Mesenchymal stem cell (in vitro differentiated cells and primary cell): ENCODE measurements around the gene EXD2.
A peak's percentile ranks its signal among the peaks of the same experiment; 100 is the strongest.

Experiments used
- DNase-seq: peaks from one replicate; pipeline ENCODE4 v3.0.0-alpha.2; 2013
- H2AFZ ChIP-seq: one replicate; pipeline ENCODE4 v1.6.1; 2013; ENCODE audit warnings: low read depth, mild to moderate bottlenecking, control low read depth, inconsistent platforms, low read length, moderate library complexity
- H2AK5ac ChIP-seq: 2 replicates; pipeline ENCODE4 v1.6.1; 2013; ENCODE audit warnings: low read length, moderate library complexity, mild to moderate bottlenecking, inconsistent platforms; ENCODE audit not compliant: severe bottlenecking
- H2BK120ac ChIP-seq: one replicate; pipeline ENCODE4 v1.6.1; 2013; ENCODE audit warnings: low read depth, mild to moderate bottlenecking, inconsistent platforms, low read length, moderate library complexity
- H2BK12ac ChIP-seq, 2 experiments: one replicate each; pipeline ENCODE4 v1.6.1; 2013; ENCODE audit warnings: inconsistent platforms in 2 of 2, low read length in 2 of 2, mild to moderate bottlenecking in 2 of 2, moderate library complexity in 2 of 2, control low read depth in 1 of 2
- H2BK15ac ChIP-seq: one replicate; pipeline ENCODE4 v1.6.1; 2013; ENCODE audit warnings: mild to moderate bottlenecking, low read depth, inconsistent platforms; ENCODE audit not compliant: poor library complexity, severe bottlenecking
- H2BK5ac ChIP-seq: 2 replicates; pipeline ENCODE4 v1.6.1; 2013; ENCODE audit warnings: low read depth, mild to moderate bottlenecking, low read length, control low read depth, inconsistent platforms; ENCODE audit not compliant: poor library complexity, severe bottlenecking
- H3K14ac ChIP-seq, 2 experiments: one replicate each; pipeline ENCODE4 v1.6.1; 2013; ENCODE audit warnings: inconsistent platforms in 2 of 2, low read length in 2 of 2, control low read depth in 1 of 2, mild to moderate bottlenecking in 1 of 2, moderate library complexity in 1 of 2
- H3K18ac ChIP-seq, 2 experiments: one replicate each; pipeline ENCODE4 v1.6.1; 2013; ENCODE audit warnings: inconsistent platforms in 2 of 2, low read length in 2 of 2, control low read depth in 1 of 2, low read depth in 1 of 2, mild to moderate bottlenecking in 1 of 2
- H3K23ac ChIP-seq, 2 experiments: one replicate each; pipeline ENCODE4 v1.6.1; 2013; ENCODE audit warnings: inconsistent platforms in 2 of 2, low read length in 2 of 2, mild to moderate bottlenecking in 2 of 2, moderate library complexity in 2 of 2, control low read depth in 1 of 2
- H3K27ac ChIP-seq: 2 replicates; pipeline ENCODE4 v1.5.1; 2013; ENCODE audit warnings: mild to moderate bottlenecking, moderate library complexity, low read length, control low read depth, inconsistent platforms; ENCODE audit not compliant: poor library complexity, severe bottlenecking
- H3K27me3 ChIP-seq, 2 experiments: 2 replicates each; pipeline versions ENCODE4 v1.6.1 to v1.7.0; 2013; ENCODE audit warnings: low read length in 2 of 2, mild to moderate bottlenecking in 2 of 2, moderate library complexity in 2 of 2, control low read depth in 1 of 2, inconsistent platforms in 1 of 2; ENCODE audit not compliant: control insufficient read depth in 1 of 2, insufficient read depth in 1 of 2
- H3K36me3 ChIP-seq, 2 experiments: 2 replicates each; pipeline versions ENCODE4 v1.6.1 to v1.7.0; 2013; ENCODE audit warnings: low read length in 2 of 2, control low read depth in 1 of 2, inconsistent platforms in 1 of 2, low read depth in 1 of 2, mild to moderate bottlenecking in 1 of 2; ENCODE audit not compliant: insufficient read depth in 2 of 2, control insufficient read depth in 1 of 2
- H3K4ac ChIP-seq, 2 experiments: one replicate each; pipeline ENCODE4 v1.6.1; 2013; ENCODE audit warnings: inconsistent platforms in 2 of 2, low read length in 2 of 2, mild to moderate bottlenecking in 2 of 2, moderate library complexity in 2 of 2, control low read depth in 1 of 2, low read depth in 1 of 2
- H3K4me1 ChIP-seq: 2 replicates; pipeline ENCODE4 v1.6.1; 2013; ENCODE audit warnings: low read depth, low read length, control low read depth; ENCODE audit not compliant: control insufficient read depth, insufficient read depth
- H3K4me2 ChIP-seq: 2 replicates; pipeline ENCODE4 v1.6.1; 2013; ENCODE audit warnings: low read length, mild to moderate bottlenecking, inconsistent platforms; ENCODE audit not compliant: poor library complexity, severe bottlenecking
- H3K4me3 ChIP-seq, 2 experiments: 2 replicates each; pipeline versions ENCODE4 v1.5.1 to v1.7.0; 2013; ENCODE audit warnings: low read length in 2 of 2, mild to moderate bottlenecking in 2 of 2, control low read depth in 1 of 2, low read depth in 1 of 2; ENCODE audit not compliant: insufficient read depth in 1 of 2
- H3K79me1 ChIP-seq: replicated peaks from 2 replicates; pipeline ENCODE4 v1.6.1; 2013; ENCODE audit warnings: mild to moderate bottlenecking, control low read depth, low read length, inconsistent platforms; ENCODE audit not compliant: poor library complexity, severe bottlenecking
- H3K9ac ChIP-seq: 2 replicates; pipeline ENCODE4 v1.7.0; 2013; ENCODE audit warnings: mild to moderate bottlenecking, low read length, moderate library complexity
- H3K9me3 ChIP-seq: 2 replicates; pipeline ENCODE4 v1.7.0; 2013; ENCODE audit warnings: mild to moderate bottlenecking, low read length; ENCODE audit not compliant: control insufficient read depth
- H4K8ac ChIP-seq: one replicate; pipeline ENCODE4 v1.6.1; 2013; ENCODE audit warnings: inconsistent platforms, mild to moderate bottlenecking, low read length, moderate library complexity
- H4K91ac ChIP-seq: one replicate; pipeline ENCODE4 v1.6.1; 2013; ENCODE audit warnings: mild to moderate bottlenecking, low read length, inconsistent platforms
- WGBS: methylation state at CpG from one replicate; pipeline ENCODE4 v1.1.7; 2013; ENCODE audit warnings: mixed read lengths; 5-methylcytosine and 5-hydroxymethylcytosine counted together

The EXD2 gene

DNA sequence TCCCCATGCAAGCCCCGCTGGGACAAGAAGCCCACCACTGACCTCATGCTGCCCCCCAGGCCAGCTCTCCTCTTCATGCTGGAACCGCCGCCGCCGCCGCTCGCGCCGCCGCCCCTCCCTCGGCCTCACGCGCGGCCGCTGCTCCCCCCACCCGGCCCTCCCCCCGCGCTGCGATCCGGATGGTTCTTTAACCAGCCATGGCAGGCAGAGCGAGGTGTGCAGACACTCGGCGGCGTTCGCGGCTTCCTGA lies 38.5 kb upstream of the EXD2 start, which contains the start of gene DCAF5:
TSS of gene DCAF5 (minus strand) at position 218 of the 250 bp plus-strand sequence. CDS start at position 77, 141 bp downstream.
- peak within 1 kb of the TSS; percentile 97 for H3K27ac ChIP-seq
- peak within 1 kb of the TSS; percentile 86 for H2BK120ac ChIP-seq
- peak within 1 kb of the TSS; percentile 93 for H2AK5ac ChIP-seq
- 2% methylated on average over 19 of the region's 26 CpGs for whole genome bisulfite sequencing
- peak within 1 kb of the TSS; percentile 0 for H2AFZ ChIP-seq
- H3K79me1 ChIP-seq, result peaks cover 1% of the 10 kb centered on the region
- peak within 1 kb of the TSS; percentile 96 for H3K9ac ChIP-seq
- H3K27me3 ChIP-seq, result no peaks in the 10 kb centered on the region
- peak within 1 kb of the TSS; percentile 66 to 83 for H2BK12ac ChIP-seq
- H4K8ac ChIP-seq, result peak within 1 kb of the TSS; percentile 96
- peak within 1 kb of the TSS; percentile 81 to 92 for H3K14ac ChIP-seq
- peak within 1 kb of the TSS; percentile 92 to 98 for H3K4ac ChIP-seq
- peak within 1 kb of the TSS; percentile 89 for H4K91ac ChIP-seq
- peaks cover 5% of the 10 kb centered on the region for H3K4me1 ChIP-seq
- peak within 1 kb of the TSS; percentile 91 to 97 for H3K18ac ChIP-seq
- H2BK15ac ChIP-seq, result peak within 1 kb of the TSS; percentile 94
- H3K4me2 ChIP-seq, result peak within 1 kb of the TSS; percentile 63
- H3K4me3 ChIP-seq, result peak within 1 kb of the TSS; percentile 86 to 93
- no peak for DNase-seq
- peak within 1 kb of the TSS; percentile 92 for H2BK5ac ChIP-seq
- H3K9me3 ChIP-seq, result no peaks in the 10 kb centered on the region
- peak within 1 kb of the TSS in 1 of 2 experiments; percentile 87 for H3K23ac ChIP-seq
- peaks cover 0 to 7% of the 10 kb centered on the region in 2 experiments for H3K36me3 ChIP-seq

DNA sequence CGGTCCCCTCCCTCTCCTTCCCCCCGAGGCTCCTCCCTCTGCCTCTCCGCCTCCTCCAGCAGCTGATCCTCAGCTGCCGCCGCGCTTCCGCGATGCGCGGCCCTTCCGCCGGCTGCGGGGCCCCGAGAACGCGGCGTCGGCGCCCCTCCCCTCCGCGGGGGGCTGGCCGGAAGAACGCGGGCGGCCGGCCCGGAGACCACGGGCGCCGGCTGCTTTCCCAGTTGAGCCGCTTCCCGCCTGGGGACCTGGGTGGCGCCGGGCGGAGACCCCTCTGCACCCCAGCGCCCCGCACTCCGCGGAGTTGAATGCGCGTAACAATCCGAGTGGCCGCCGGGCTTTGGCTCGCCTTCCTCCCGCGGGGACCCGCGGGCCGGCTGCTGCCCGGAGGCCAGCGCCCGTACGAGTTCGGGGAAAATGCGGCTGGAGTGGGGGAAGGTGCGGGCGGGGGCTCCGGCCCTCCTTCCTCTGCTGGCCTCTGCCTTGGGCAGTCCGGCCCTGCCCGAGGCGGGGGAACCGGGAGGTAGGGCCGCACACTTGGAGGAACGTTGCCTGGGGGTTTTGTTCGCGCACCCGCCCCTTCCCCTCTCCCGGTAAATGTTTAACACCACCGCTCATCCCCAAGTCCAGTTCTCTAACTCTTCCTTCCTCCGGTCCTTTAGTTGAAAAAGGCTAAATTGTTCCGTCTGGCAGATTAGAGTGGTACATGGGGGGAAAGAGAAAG lies 38.0 kb upstream of the EXD2 start:
- WGBS, result 0% methylated on average over 33 of the region's 72 CpGs
- peak overlapping the region; percentile 75 to 79 for H3K18ac ChIP-seq
- peaks cover 1% of the 10 kb centered on the region for H3K79me1 ChIP-seq
- H3K9ac ChIP-seq, result peak overlapping the region; percentile 89
- no peaks in the 10 kb centered on the region for H3K9me3 ChIP-seq
- H4K91ac ChIP-seq, result peak overlapping the region; percentile 52
- DNase-seq, result peak; percentile 96
- H2BK5ac ChIP-seq, result peak overlapping the region; percentile 21
- H3K4ac ChIP-seq, result peak overlapping the region in 1 of 2 experiments; percentile 47
- H3K27ac ChIP-seq, result peak overlapping the region; percentile 76
- peak overlapping the region; percentile 86 for H2BK120ac ChIP-seq
- H3K14ac ChIP-seq, result peak overlapping the region in 1 of 2 experiments; percentile 2
- peak overlapping the region in 1 of 2 experiments; percentile 10 for H2BK12ac ChIP-seq
- H3K27me3 ChIP-seq, result no peaks in the 10 kb centered on the region
- no peak overlapping the region for H2AK5ac ChIP-seq
- H3K4me2 ChIP-seq, result peak overlapping the region; percentile 51
- H3K23ac ChIP-seq, result no peak overlapping the region
- peaks cover 5% of the 10 kb centered on the region for H3K4me1 ChIP-seq
- H3K4me3 ChIP-seq, result peak overlapping the region; percentile 86 to 93
- H2BK15ac ChIP-seq, result peak overlapping the region; percentile 73
- peak overlapping the region; percentile 29 for H4K8ac ChIP-seq
- peak overlapping the region; percentile 0 for H2AFZ ChIP-seq
- H3K36me3 ChIP-seq, result peaks cover 0 to 7% of the 10 kb centered on the region in 2 experiments

DNA sequence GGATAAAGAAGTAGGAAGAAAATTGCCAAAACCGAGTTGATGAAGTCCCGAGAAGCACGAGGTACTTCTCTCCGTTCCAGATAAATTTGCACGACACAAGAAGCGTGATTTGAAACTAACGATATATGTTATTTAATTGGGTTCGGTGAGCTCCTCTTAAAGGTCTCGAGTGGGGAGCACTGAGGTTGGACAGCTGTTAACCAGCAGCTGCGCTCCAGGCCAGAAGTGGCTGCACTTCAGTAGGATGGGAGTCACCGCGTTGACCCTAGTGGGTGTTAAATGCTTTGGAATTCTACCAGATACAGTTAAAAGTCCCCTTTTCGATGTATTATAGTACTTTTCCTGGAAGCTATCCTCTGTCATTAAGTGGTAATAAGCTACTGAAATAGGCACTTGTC lies 37.4 kb upstream of the EXD2 start:
- Histone ChIP-seq H2BK12ac (no peak overlapping the region), H3K9me3 (no peaks in the 10 kb centered on the region), H3K36me3 (peaks cover 0 to 4% of the 10 kb centered on the region in 2 experiments), H2AFZ (no peak overlapping the region), H2BK15ac (no peak overlapping the region), H3K14ac (no peak overlapping the region), H3K18ac (peak overlapping the region in 1 of 2 experiments; percentile 79), H4K91ac (no peak overlapping the region), H2AK5ac (no peak overlapping the region), H3K23ac (no peak overlapping the region), H3K27me3 (no peaks in the 10 kb centered on the region), H3K4me3 (peak overlapping the region in 1 of 2 experiments; percentile 93), H3K27ac (peak overlapping the region; percentile 76), H3K79me1 (peaks cover 1% of the 10 kb centered on the region), H3K4me1 (peaks cover 5% of the 10 kb centered on the region), H3K4me2 (peak overlapping the region; percentile 51), H3K4ac (no peak overlapping the region), H3K9ac (peak overlapping the region; percentile 89), H4K8ac (no peak overlapping the region), H2BK5ac (no peak overlapping the region), H2BK120ac (no peak overlapping the region)
- WGBS, result 7% methylated on average over 12 of the region's 13 CpGs
- DNase-seq, result no peak

DNA sequence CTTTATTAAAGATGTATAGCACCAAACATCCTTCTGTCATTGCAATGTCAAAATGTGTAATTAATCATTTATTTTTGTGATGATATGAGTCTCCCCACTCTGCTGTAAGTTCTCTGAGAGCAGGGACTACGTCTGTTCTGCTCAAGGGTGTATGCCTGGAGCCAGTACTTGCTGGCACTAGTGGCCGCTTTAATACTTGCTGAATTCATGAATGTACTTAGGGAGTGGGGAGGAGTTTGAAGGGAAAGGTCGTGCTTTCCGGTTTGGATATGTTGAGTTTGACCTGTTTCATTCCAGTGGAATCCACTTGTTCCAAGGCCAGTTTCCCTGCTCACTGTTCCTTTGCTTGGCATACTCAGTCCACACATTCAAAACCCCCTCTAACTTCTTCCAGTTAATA lies 36.5 kb upstream of the EXD2 start:
- H3K4me2 ChIP-seq, result no peak overlapping the region
- no peaks in the 10 kb centered on the region for H3K9me3 ChIP-seq
- H3K36me3 ChIP-seq, result no peaks in the 10 kb centered on the region
- no peak overlapping the region for H3K9ac ChIP-seq
- H2AK5ac ChIP-seq, result no peak overlapping the region
- no peak overlapping the region for H3K27ac ChIP-seq
- H4K91ac ChIP-seq, result no peak overlapping the region
- no peak overlapping the region for H3K23ac ChIP-seq
- no peak overlapping the region for H3K4ac ChIP-seq
- H2AFZ ChIP-seq, result peak overlapping the region; percentile 5
- H2BK5ac ChIP-seq, result no peak overlapping the region
- peak; percentile 48 for DNase-seq
- 40% methylated on average over 2 of the region's 4 CpGs for WGBS
- no peaks in the 10 kb centered on the region for H3K27me3 ChIP-seq
- peak overlapping the region; percentile 28 for H4K8ac ChIP-seq
- no peak overlapping the region for H3K4me3 ChIP-seq
- H3K4me1 ChIP-seq, result peaks cover 5% of the 10 kb centered on the region
- no peak overlapping the region for H2BK120ac ChIP-seq
- H3K18ac ChIP-seq, result no peak overlapping the region
- peaks cover 1% of the 10 kb centered on the region for H3K79me1 ChIP-seq
- H2BK12ac ChIP-seq, result no peak overlapping the region
- no peak overlapping the region for H2BK15ac ChIP-seq
- H3K14ac ChIP-seq, result no peak overlapping the region
